Suprapubic skin (tissue), 4 donors: ENCODE results near the gene ITGB4. TPM values are rescaled to one million over a fixed set of nuclear protein-coding genes. Genes with fewer than 3 reads are reported as not detected.

Source experiments
- DNase-seq, 2 donors: peaks; one replicate each; pipeline ENCODE4 v3.0.0-alpha.2; 2019; ENCODE audit warnings: low spot score in 2 of 2
- H3K27ac ChIP-seq: fragments of 200-600 bp; sonication (generic); one replicate; pipeline ENCODE4 v1.5.1; 2019
- H3K27me3 ChIP-seq: fragments of 200-600 bp; sonication (generic); one replicate; pipeline ENCODE4 v1.5.1; 2019
- H3K36me3 ChIP-seq: fragments of 200-600 bp; sonication (generic); one replicate; pipeline ENCODE4 v1.5.1; 2019
- H3K4me1 ChIP-seq: fragments of 200-600 bp; sonication (generic); one replicate; pipeline ENCODE4 v1.5.1; 2019
- H3K4me3 ChIP-seq: fragments of 200-600 bp; sonication (generic); one replicate; pipeline ENCODE4 v1.5.1; 2019; ENCODE audit warnings: mild to moderate bottlenecking
- H3K9me3 ChIP-seq: fragments of 200-600 bp; sonication (generic); one replicate; pipeline ENCODE4 v1.5.1; 2019
- CTCF ChIP-seq, 2 donors: fragments of 200-600 bp in 1 of 2; fragments of 450-650 bp in 1 of 2; sonication (generic) in 1 of 2; IDR thresholded peaks; one replicate each; pipeline ENCODE4 v1.5.1; 2016 to 2019; ENCODE audit warnings: antibody characterized with exemption in 2 of 2, mild to moderate bottlenecking in 1 of 2, moderate library complexity in 1 of 2
- EP300 ChIP-seq: sonication (generic); formaldehyde crosslinking; IDR thresholded peaks from one replicate; pipeline ENCODE4 v1.6.1; 2017; ENCODE audit warnings: antibody characterized with exemption
- POLR2A ChIP-seq, 2 donors: fragments of 450-650 bp; IDR thresholded peaks; one replicate each; pipeline ENCODE4 v1.6.1; 2017; ENCODE audit warnings: antibody characterized with exemption in 2 of 2, mild to moderate bottlenecking in 2 of 2, moderate library complexity in 2 of 2
- POLR2AphosphoS5 ChIP-seq, 3 donors: sonication (generic); formaldehyde crosslinking; IDR thresholded peaks; one replicate each; pipeline ENCODE4 v1.6.1; 2017; ENCODE audit warnings: antibody characterized with exemption in 3 of 3
- WGBS: methylation state at CpG from one replicate; pipeline ENCODE4 v1.1.5; 2018; 5-methylcytosine and 5-hydroxymethylcytosine counted together
- total RNA-seq, 4 donors: library from RNA; depleted of rRNA; stranded (reverse); fragments of >200 nt; gene quantifications; one replicate each; pipeline ENCODE4 v1.1.0, GENCODE V29; 2016

The ITGB4 gene
- total RNA-seq, 4 donors from 2014 or later = 382 to 583 (median 474) TPM

- DNase-seq = no peak
- H3K36me3 ChIP-seq = peaks cover 55% of the 10 kb centered on the region
- no peak overlapping the region for H3K4me3 ChIP-seq
Observed at GRCh38 chr17:75725504-75725903, 4.2 kb downstream of the ITGB4 start.

GRCh38 chr17:75727391-75727790, 6.1 kb downstream of the ITGB4 start:
- Histone ChIP-seq H3K36me3 (peaks cover 74% of the 10 kb centered on the region), H3K4me3 (no peak overlapping the region), H3K27me3 (peaks cover 1% of the 10 kb centered on the region), H3K9me3 (no peaks in the 10 kb centered on the region), H3K27ac (no peak overlapping the region), H3K4me1 (peaks cover 18% of the 10 kb centered on the region)
- TF ChIP-seq POLR2A (IDR thresholded peaks at IDR 0.05) (no peak), CTCF (IDR thresholded peaks at IDR 0.05) (no peak), POLR2AphosphoS5 (IDR thresholded peaks at IDR 0.05) (no peak), EP300 (no peak)
- DNase-seq = no peak
- WGBS = no CpG with 5 or more reads among the region's 18 CpGs

More at GRCh38 chr17:75725504-75725903, 4.2 kb downstream of the ITGB4 start:
- H3K9me3 ChIP-seq = no peaks in the 10 kb centered on the region
- 79% methylated on average over 7 of the region's 7 CpGs for WGBS
- H3K4me1 ChIP-seq = peaks cover 28% of the 10 kb centered on the region
- H3K27me3 ChIP-seq = peaks cover 10% of the 10 kb centered on the region
- no peak for TF ChIP-seq EP300
- no peak for TF ChIP-seq CTCF (IDR thresholded peaks at IDR 0.05)
- TF ChIP-seq POLR2AphosphoS5 (IDR thresholded peaks at IDR 0.05) = no peak
- no peak for TF ChIP-seq POLR2A (IDR thresholded peaks at IDR 0.05)
- H3K27ac ChIP-seq = no peak overlapping the region

GRCh38 chr17:75729351-75729750, 8.1 kb downstream of the ITGB4 start:
- TF ChIP-seq EP300 (no peak), POLR2A (IDR thresholded peaks at IDR 0.05) (no peak)
- no peak overlapping the region for H3K27ac ChIP-seq
- peaks cover 3% of the 10 kb centered on the region for H3K4me1 ChIP-seq
- no peaks in the 10 kb centered on the region for H3K27me3 ChIP-seq
- peaks cover 83% of the 10 kb centered on the region for H3K36me3 ChIP-seq
- peak in 1 of 2 donors; percentile 52 for DNase-seq
- no CpG with 5 or more reads among the region's 7 CpGs for WGBS
- H3K4me3 ChIP-seq = no peak overlapping the region
- no peaks in the 10 kb centered on the region for H3K9me3 ChIP-seq

GRCh38 chr17:75730065-75730464, 8.8 kb downstream of the ITGB4 start:
- DNase-seq = peak in 1 of 2 donors; percentile 56
- WGBS = 77% methylated on average over 24 of the region's 24 CpGs
- Histone ChIP-seq H3K27ac (no peak overlapping the region), H3K27me3 (no peaks in the 10 kb centered on the region), H3K4me3 (no peak overlapping the region), H3K4me1 (no peaks in the 10 kb centered on the region), H3K36me3 (peaks cover 85% of the 10 kb centered on the region), H3K9me3 (no peaks in the 10 kb centered on the region)
- TF ChIP-seq POLR2AphosphoS5 (IDR thresholded peaks at IDR 0.05) (no peak), POLR2A (IDR thresholded peaks at IDR 0.05) (no peak), EP300 (no peak), CTCF (IDR thresholded peaks at IDR 0.05) (no peak)

- peaks cover 83% of the 10 kb centered on the region for H3K36me3 ChIP-seq
- H3K4me3 ChIP-seq = no peak overlapping the region
- peak in 1 of 2 donors; percentile 49 for DNase-seq
- H3K27ac ChIP-seq = no peak overlapping the region
- no peaks in the 10 kb centered on the region for H3K9me3 ChIP-seq
- WGBS = 98% methylated on average over 9 of the region's 26 CpGs
- no peaks in the 10 kb centered on the region for H3K4me1 ChIP-seq
- TF ChIP-seq POLR2AphosphoS5 (IDR thresholded peaks at IDR 0.05) = no peak
- no peak for TF ChIP-seq POLR2A (IDR thresholded peaks at IDR 0.05)
- no peak for TF ChIP-seq CTCF (IDR thresholded peaks at IDR 0.05)
- TF ChIP-seq EP300 = no peak
- H3K27me3 ChIP-seq = no peaks in the 10 kb centered on the region
Observed at GRCh38 chr17:75731086-75731715, 9.9 kb downstream of the ITGB4 start.
